ENCODE data around the gene SMPX.

SMPX gene

GRCh38 chrX:21674430-21675186 is 83.3 kb downstream of the SMPX start:
- H4K20me1 ChIP-seq (ENCODE audit: control insufficient read depth, insufficient read depth, low read depth, low read length) = no peaks in the 10 kb centered on the region
- no peaks in the 10 kb centered on the region for H3K4me1 ChIP-seq (ENCODE audit: control insufficient read depth, low read length)
- no peak overlapping the region for H3K27ac ChIP-seq (ENCODE audit: low read depth, low read length)
- no peaks in the 10 kb centered on the region for H3K36me3 ChIP-seq (ENCODE audit: control insufficient read depth, low read length)
- H3K9me2 ChIP-seq (replicated peaks; ENCODE audit: control insufficient read depth, low read length) = no peaks in the 10 kb centered on the region
- no peaks in the 10 kb centered on the region for H3K27me3 ChIP-seq (ENCODE audit: control insufficient read depth, low read length)
- H3F3A ChIP-seq (ENCODE audit: control insufficient read depth, insufficient read depth) = no peaks in the 10 kb centered on the region
- H3K4me2 ChIP-seq (ENCODE audit: low read length) = no peak overlapping the region
- no peak overlapping the region for H3K4me3 ChIP-seq (ENCODE audit: low read length)
- TF ChIP-seq EZH2phosphoT487 (IDR thresholded peaks at IDR 0.05; ENCODE audit: borderline replicate concordance, low read length) (no peak), CTCF (IDR thresholded peaks at IDR 0.05; ENCODE audit: low read depth, low read length, poor library complexity, severe bottlenecking) (no peak)
- no peaks in the 10 kb centered on the region for H3K79me2 ChIP-seq (ENCODE audit: control insufficient read depth, low read length)
- no peaks in the 10 kb centered on the region for H3K9me3 ChIP-seq (ENCODE audit: control insufficient read depth, insufficient read depth, low read length)

- TF ChIP-seq EZH2phosphoT487 (IDR thresholded peaks at IDR 0.05; ENCODE audit: borderline replicate concordance, low read length) (no peak), CTCF (IDR thresholded peaks at IDR 0.05; ENCODE audit: low read depth, low read length, poor library complexity, severe bottlenecking) (no peak)
- no peaks in the 10 kb centered on the region for H3F3A ChIP-seq (ENCODE audit: control insufficient read depth, insufficient read depth)
- no peaks in the 10 kb centered on the region for H4K20me1 ChIP-seq (ENCODE audit: control insufficient read depth, insufficient read depth, low read depth, low read length)
- H3K9me2 ChIP-seq (replicated peaks; ENCODE audit: control insufficient read depth, low read length) = no peaks in the 10 kb centered on the region
- no peaks in the 10 kb centered on the region for H3K4me1 ChIP-seq (ENCODE audit: control insufficient read depth, low read length)
- H3K27ac ChIP-seq (ENCODE audit: low read depth, low read length) = no peak overlapping the region
- no peaks in the 10 kb centered on the region for H3K79me2 ChIP-seq (ENCODE audit: control insufficient read depth, low read length)
- no peak overlapping the region for H3K4me3 ChIP-seq (ENCODE audit: low read length)
- no peaks in the 10 kb centered on the region for H3K9me3 ChIP-seq (ENCODE audit: control insufficient read depth, insufficient read depth, low read length)
- no peak overlapping the region for H3K4me2 ChIP-seq (ENCODE audit: low read length)
- no peaks in the 10 kb centered on the region for H3K27me3 ChIP-seq (ENCODE audit: control insufficient read depth, low read length)
- no peaks in the 10 kb centered on the region for H3K36me3 ChIP-seq (ENCODE audit: control insufficient read depth, low read length)
Observed at GRCh38 chrX:21666679-21667078, 91.2 kb downstream of the SMPX start.

DNA sequence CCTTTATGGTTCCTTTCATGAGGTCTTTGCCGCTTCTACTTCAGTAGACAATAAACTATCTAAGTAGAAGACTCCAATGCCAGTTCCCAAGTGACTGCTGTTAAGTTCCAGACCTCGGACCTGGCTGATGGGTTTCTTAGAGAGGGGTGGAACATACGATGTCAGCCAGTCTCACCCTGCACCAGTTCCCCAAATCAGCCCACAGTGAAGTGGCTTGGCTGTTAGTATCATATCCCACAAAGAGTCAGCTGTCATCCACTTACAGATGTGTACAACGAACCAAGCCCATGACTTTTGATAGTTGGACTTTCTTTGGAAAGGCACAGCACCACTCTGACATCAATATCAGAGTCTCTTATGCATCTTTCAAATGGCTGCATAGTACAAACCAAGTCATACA is 91.7 kb downstream of the SMPX start:
- H3K36me3 ChIP-seq (ENCODE audit: control insufficient read depth, low read length) = no peaks in the 10 kb centered on the region
- no peaks in the 10 kb centered on the region for H3K79me2 ChIP-seq (ENCODE audit: control insufficient read depth, low read length)
- H3K4me3 ChIP-seq (ENCODE audit: low read length) = no peak overlapping the region
- H4K20me1 ChIP-seq (ENCODE audit: control insufficient read depth, insufficient read depth, low read depth, low read length) = no peaks in the 10 kb centered on the region
- no peaks in the 10 kb centered on the region for H3K4me1 ChIP-seq (ENCODE audit: control insufficient read depth, low read length)
- no peak for TF ChIP-seq CTCF (IDR thresholded peaks at IDR 0.05; ENCODE audit: low read depth, low read length, poor library complexity, severe bottlenecking)
- TF ChIP-seq EZH2phosphoT487 (IDR thresholded peaks at IDR 0.05; ENCODE audit: borderline replicate concordance, low read length) = no peak
- no peaks in the 10 kb centered on the region for H3K27me3 ChIP-seq (ENCODE audit: control insufficient read depth, low read length)
- H3K9me2 ChIP-seq (replicated peaks; ENCODE audit: control insufficient read depth, low read length) = no peaks in the 10 kb centered on the region
- H3F3A ChIP-seq (ENCODE audit: control insufficient read depth, insufficient read depth) = no peaks in the 10 kb centered on the region
- no peak overlapping the region for H3K27ac ChIP-seq (ENCODE audit: low read depth, low read length)
- H3K4me2 ChIP-seq (ENCODE audit: low read length) = no peak overlapping the region
- H3K9me3 ChIP-seq (ENCODE audit: control insufficient read depth, insufficient read depth, low read length) = no peaks in the 10 kb centered on the region
